GM12873 (cell line): ENCODE measurements around the gene SERP1.

Experiments used
- CTCF ChIP-seq: IDR thresholded peaks from 2 replicates; pipeline ENCODE4 v1.5.1; 2012; ENCODE audit warnings: low read depth, mild to moderate bottlenecking, moderate library complexity, low read length, control low read depth; ENCODE audit not compliant: insufficient read depth; ENCODE audit errors: missing control alignments

The SERP1 gene

GRCh38 chr3:150520408-150520807 is 25.9 kb downstream of the SERP1 start:
- no peak for TF ChIP-seq CTCF

DNA sequence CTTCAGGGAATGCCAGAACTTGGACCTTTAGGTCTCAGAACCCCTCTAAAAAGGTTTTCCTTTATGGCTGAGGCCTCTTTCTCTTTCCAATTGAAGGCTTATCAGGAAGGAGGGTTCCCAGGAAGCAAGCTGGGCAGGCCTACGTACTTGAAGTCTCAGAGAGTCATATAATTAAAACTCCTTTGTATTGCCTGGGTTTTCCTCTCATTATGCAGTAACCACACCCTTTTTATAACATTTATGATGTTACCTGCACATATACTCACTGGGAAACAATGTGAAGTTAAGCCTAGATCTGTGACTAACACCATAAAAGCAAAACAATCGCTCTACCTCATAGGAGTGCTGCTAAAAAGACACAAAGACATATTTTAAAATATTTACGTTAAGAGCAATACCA is 27.3 kb downstream of the SERP1 start:
- no peak for TF ChIP-seq CTCF

- no peak for TF ChIP-seq CTCF
Observed at GRCh38 chr3:150515210-150515609, 31.1 kb downstream of the SERP1 start.

- TF ChIP-seq CTCF, result no peak
Observed at GRCh38 chr3:150511122-150511821, 35.0 kb downstream of the SERP1 start.

GRCh38 chr3:150509780-150510179 is 36.5 kb downstream of the SERP1 start:
- TF ChIP-seq CTCF, result no peak

GRCh38 chr3:150508401-150508800 is 37.9 kb downstream of the SERP1 start:
- TF ChIP-seq CTCF, result no peak

- TF ChIP-seq CTCF, result no peak
Observed at GRCh38 chr3:150504483-150504882, 41.8 kb downstream of the SERP1 start.
